HFF-Myc (cell line): ENCODE data around the gene NKX2-8.
A peak's percentile ranks its signal among the peaks of the same experiment; 100 is the strongest.

Source experiments
- DNase-seq: peaks from one replicate; pipeline ENCODE4 v3.0.0-alpha.2; 2011; ENCODE audit warnings: low read depth; ENCODE audit errors: extremely low read depth
- H3K4me3 ChIP-seq: replicated peaks from 2 replicates; pipeline ENCODE4 v1.5.1; 2011; ENCODE audit warnings: low read depth, mild to moderate bottlenecking, control low read depth, low read length
- TF ChIP-seq, protein P1 (sequence below): IDR thresholded peaks from 2 replicates; pipeline ENCODE4 v1.5.1; 2012; ENCODE audit warnings: mild to moderate bottlenecking, low read depth, low read length, control low read depth; ENCODE audit errors: missing control alignments

NKX2-8 gene

GRCh38 chr14:36582011-36582873 is at the start of gene NKX2-8:
Gene NKX2-8, minus strand, starts transcription at chr14:36582614. Its CDS starts 225 bp downstream, at chr14:36582389.
- no peak for DNase-seq
- peak within 1 kb of the TSS; percentile 30 for H3K4me3 ChIP-seq
- TF ChIP-seq, protein P1, sequence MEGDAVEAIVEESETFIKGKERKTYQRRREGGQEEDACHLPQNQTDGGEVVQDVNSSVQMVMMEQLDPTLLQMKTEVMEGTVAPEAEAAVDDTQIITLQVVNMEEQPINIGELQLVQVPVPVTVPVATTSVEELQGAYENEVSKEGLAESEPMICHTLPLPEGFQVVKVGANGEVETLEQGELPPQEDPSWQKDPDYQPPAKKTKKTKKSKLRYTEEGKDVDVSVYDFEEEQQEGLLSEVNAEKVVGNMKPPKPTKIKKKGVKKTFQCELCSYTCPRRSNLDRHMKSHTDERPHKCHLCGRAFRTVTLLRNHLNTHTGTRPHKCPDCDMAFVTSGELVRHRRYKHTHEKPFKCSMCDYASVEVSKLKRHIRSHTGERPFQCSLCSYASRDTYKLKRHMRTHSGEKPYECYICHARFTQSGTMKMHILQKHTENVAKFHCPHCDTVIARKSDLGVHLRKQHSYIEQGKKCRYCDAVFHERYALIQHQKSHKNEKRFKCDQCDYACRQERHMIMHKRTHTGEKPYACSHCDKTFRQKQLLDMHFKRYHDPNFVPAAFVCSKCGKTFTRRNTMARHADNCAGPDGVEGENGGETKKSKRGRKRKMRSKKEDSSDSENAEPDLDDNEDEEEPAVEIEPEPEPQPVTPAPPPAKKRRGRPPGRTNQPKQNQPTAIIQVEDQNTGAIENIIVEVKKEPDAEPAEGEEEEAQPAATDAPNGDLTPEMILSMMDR: no peak

DNA sequence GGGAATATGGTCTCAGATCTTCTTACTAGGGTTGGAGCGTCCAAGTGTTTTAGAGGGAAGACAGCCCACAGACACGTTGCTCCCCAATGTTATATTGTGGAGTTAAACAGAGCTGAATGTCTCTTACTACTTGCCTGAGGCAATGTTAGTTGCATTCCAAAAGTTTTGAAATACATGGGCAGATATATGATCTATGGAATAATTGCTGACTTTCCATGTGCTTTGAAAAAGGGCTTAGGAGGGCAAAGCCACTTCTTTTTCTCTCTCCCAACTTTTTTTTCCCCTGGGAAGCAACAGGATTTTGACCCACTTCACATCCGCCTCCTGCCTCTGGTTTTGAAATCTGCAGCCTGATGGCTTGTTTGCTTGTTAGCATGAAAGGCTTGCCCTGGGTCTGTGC is 45.6 kb upstream of the NKX2-8 start:
- TF ChIP-seq, protein P1: no peak
- no peak for DNase-seq
- H3K4me3 ChIP-seq: no peak overlapping the region

DNA sequence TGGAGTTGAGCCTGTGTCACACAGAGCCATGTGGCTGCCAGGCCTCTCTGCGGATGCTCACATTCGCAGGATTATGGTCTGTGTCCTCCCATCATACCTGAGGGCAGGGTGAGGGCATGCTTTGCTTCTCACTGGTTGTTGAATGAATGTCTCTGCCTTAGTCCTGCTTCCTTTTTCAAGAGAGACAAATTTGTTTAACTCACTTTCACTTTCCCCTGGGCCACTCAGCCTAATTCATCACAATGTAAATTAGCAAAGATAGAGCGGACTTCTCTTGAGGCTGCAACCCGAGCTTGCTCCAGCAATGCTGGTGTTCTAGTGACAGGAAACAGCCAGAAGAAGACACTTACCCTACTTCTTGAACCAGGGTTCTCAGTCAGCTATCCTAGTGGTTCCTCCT is 43.7 kb upstream of the NKX2-8 start:
- DNase-seq: no peak

DNA sequence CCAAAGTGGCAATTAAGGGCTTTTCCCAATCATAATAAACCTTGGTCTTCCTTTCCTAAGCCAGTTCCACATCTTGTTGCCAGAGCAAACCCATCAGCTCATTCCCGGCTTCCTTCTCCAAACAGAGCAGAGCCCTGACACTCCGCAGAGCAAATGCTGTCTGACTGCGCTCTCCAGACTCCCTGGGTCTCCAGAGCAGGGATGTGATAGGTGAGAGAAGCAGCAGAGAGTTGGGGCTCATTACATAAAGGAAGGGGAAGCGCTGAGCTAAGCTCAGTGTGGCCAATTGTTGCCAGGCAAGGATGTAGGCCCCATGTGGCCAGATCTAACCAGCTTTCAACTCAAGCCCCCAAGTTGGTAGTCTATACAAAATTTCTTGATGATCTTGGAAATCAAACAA is 43.0 kb upstream of the NKX2-8 start:
- TF ChIP-seq, protein P1: no peak
- H3K4me3 ChIP-seq: no peak overlapping the region
- no peak for DNase-seq

More for the DNA sequence above, 43.7 kb upstream of the NKX2-8 start:
- TF ChIP-seq, protein P1: no peak
- H3K4me3 ChIP-seq: no peak overlapping the region

DNA sequence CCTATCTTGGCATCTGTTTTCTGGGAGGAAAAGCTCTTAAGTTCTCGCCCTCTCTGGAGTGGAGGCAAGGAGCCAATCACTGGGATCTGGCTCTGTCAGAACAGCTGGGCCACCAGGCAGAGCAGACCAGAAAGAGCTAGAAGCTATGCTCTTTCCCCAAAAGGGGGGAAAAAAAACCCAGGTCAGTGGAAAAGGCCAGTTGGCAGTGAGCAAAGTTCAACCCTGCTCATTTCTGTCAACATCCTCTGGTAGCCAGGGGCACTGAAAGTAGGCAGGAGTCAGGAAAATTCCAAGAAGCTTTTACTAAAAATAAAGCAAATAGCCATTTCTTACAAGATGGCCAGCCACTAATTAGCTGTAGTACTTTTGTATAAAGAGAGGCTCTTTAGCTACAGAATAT is 42.6 kb upstream of the NKX2-8 start:
- TF ChIP-seq, protein P1: no peak
- H3K4me3 ChIP-seq: no peak overlapping the region
- DNase-seq: no peak

DNA sequence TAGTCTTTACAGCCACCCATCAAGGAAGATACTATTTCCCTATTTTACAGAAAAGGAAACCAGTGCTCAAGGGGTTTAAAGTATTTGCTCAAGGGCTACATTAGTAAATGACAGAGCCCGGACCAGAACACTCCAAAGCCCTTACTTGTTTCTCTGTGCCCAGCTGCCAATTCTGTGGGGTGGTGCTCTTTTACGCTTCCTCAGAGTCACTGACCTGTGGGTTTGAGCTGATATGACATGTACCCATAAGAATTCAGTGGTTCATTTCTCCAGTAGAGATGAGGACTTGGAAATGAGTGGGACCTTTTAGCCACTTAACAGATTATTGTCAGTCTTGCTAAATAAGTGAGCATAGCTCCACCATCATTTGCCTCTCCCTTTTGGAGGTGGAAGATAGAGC is 37.4 kb upstream of the NKX2-8 start:
- no peak overlapping the region for H3K4me3 ChIP-seq
- DNase-seq: no peak
- TF ChIP-seq, protein P1: no peak
